Inflammatory macrophage treated with lipopolysaccharide for 1 hour (primary cell): ENCODE results near the gene NUDT6.
A peak's percentile ranks its signal among the peaks of the same experiment; 100 is the strongest.
"Not testable (repeated sequence)": the region's sequence is repeated elsewhere in the genome, so short reads cannot be mapped to it uniquely, and the experiment has no call there.

Experiments
- DNase-seq, 2 donors: peaks; one replicate each; pipeline ENCODE4 v3.0.0-alpha.2; 2020 to 2022

NUDT6 gene

GRCh38 chr4:122921971-122922876, at the start of gene NUDT6:
TSS of gene NUDT6 (minus strand) at chr4:122922597. CDS start at chr4:122922572, 25 bp downstream.
- peak; percentile 37 to 38 for DNase-seq

GRCh38 chr4:122968227-122968812, 45.9 kb upstream of the NUDT6 start:
- DNase-seq, result no peak

- no peak for DNase-seq
Observed at GRCh38 chr4:122967231-122967630, 44.8 kb upstream of the NUDT6 start.

GRCh38 chr4:122966201-122966600, 43.8 kb upstream of the NUDT6 start:
- no peak for DNase-seq

- peak; percentile 65 to 73 for DNase-seq
Observed at GRCh38 chr4:122963216-122963615, 40.8 kb upstream of the NUDT6 start.

GRCh38 chr4:122960611-122961000, 38.2 kb upstream of the NUDT6 start:
- DNase-seq, result no peak

GRCh38 chr4:122959981-122960610, 37.7 kb upstream of the NUDT6 start:
- DNase-seq, result no peak

GRCh38 chr4:122959441-122959840, 37.0 kb upstream of the NUDT6 start:
- no peak for DNase-seq

- no peak for DNase-seq
Observed at GRCh38 chr4:122958505-122958904, 36.1 kb upstream of the NUDT6 start.

GRCh38 chr4:122953924-122954323, 31.5 kb upstream of the NUDT6 start:
- DNase-seq, result no peak

GRCh38 chr4:122952028-122952427, 29.6 kb upstream of the NUDT6 start:
- DNase-seq, result no peak

- no peak for DNase-seq
Observed at GRCh38 chr4:122948671-122949070, 26.3 kb upstream of the NUDT6 start.

- DNase-seq, result no peak
Observed at GRCh38 chr4:122946142-122946541, 23.7 kb upstream of the NUDT6 start.

- not testable (repeated sequence) for DNase-seq
Observed at GRCh38 chr4:122945136-122945535, 22.7 kb upstream of the NUDT6 start.

- no peak for DNase-seq
Observed at GRCh38 chr4:122932763-122933162, 10.4 kb upstream of the NUDT6 start.

- peak; percentile 19 to 72 for DNase-seq
Observed at GRCh38 chr4:122930862-122931261, 8.5 kb upstream of the NUDT6 start.

- DNase-seq, result no peak
Observed at GRCh38 chr4:122928930-122929329, 6.5 kb upstream of the NUDT6 start.

GRCh38 chr4:122922877-122923511, 597 bp upstream of the NUDT6 start:
- peak; percentile 83 to 87 for DNase-seq

GRCh38 chr4:122921300-122921699, 1.1 kb downstream of the NUDT6 start:
- no peak for DNase-seq

- no peak for DNase-seq
Observed at GRCh38 chr4:122920473-122920872, 1.9 kb downstream of the NUDT6 start.

- no peak for DNase-seq
Observed at GRCh38 chr4:122917731-122918130, 4.7 kb downstream of the NUDT6 start.

GRCh38 chr4:122914938-122915337, 7.5 kb downstream of the NUDT6 start:
- DNase-seq, result no peak

- DNase-seq, result no peak
Observed at GRCh38 chr4:122914292-122914904, 8.0 kb downstream of the NUDT6 start.
